LHCN-M2 (cell line): ENCODE results near the gene MKX. TPM values are rescaled to one million over a fixed set of nuclear protein-coding genes. Genes with fewer than 3 reads are reported as not detected.
"Not testable (repeated sequence)": the region's sequence is repeated elsewhere in the genome, so short reads cannot be mapped to it uniquely, and the experiment has no call there.

Experiments
- DNase-seq: peaks from one replicate; pipeline ENCODE4 v3.0.0-alpha.2; 2012; ENCODE audit warnings: low read depth
- total RNA-seq: library from RNA; depleted of rRNA; stranded (reverse); fragments of >200 nt; gene quantifications from 2 replicates; pipeline ENCODE4 v1.2.3, GENCODE V29; 2014

The MKX gene
- total RNA-seq, 1 experiment from 2014 or later: 0.11 TPM

DNA sequence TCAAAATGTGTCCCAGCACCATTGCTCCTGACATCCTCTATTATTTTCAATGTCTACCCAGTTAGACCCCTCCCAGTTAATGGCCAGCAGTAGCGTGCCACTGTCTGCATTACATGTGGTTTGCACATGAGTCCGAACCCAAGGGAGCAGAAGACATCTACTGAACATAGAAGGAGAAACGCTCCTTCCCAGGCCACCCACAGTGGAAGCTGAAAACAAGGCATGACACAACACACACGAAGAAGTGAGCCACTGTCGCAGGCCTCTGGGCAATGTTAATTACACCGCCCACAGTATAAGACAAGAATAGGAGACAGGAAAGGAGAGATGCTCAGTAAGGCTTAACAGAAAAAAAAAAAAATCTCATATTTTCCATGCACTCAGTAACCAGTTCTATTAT, 50.5 kb downstream of the MKX start:
- no peak for DNase-seq

- no peak for DNase-seq
These were observed 53.0 kb downstream of the MKX start for GRCh38 chr10:27692663-27693062.

GRCh38 chr10:27688991-27689390, 56.6 kb downstream of the MKX start:
- DNase-seq: no peak

- no peak for DNase-seq
These were observed 57.3 kb downstream of the MKX start for GRCh38 chr10:27688276-27688675.

DNA sequence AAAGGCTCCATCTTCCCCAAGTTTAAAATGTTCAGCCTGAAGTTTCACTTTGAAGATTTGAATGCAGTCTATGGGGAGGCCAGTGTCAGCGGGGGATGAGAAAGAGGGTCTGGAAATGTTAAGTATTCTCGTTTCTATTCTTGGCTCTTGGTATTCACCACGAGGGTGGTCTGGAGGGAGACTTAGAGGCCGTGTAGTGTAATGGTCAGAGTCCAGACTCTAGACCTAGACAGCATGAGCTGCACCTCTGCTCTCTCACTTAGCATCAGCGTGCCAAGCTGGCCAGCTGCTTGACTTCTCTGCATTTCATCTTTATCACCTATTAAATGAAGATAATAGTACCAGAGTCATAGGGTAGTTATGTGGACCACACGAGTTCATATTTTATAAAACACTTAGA, 57.9 kb downstream of the MKX start:
- no peak for DNase-seq

DNA sequence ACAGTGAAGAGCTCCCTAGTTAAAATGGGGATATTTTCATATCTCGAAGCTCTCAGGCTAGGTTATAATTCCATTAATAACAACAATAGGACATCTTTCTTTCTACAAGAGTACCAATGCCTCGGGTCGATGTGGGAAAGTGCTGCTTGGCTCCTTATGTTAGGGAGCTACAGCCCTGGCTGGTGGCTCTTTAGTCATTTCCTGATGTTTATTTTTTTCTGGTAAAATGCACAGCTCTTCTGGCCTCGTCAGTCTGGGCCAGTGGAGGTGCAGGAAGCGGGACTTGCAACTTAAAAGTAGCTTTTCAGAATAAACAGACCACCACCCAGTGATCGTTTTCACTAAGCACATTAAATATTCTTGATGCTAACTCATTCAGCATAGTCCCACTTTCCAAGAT, 58.3 kb downstream of the MKX start:
- no peak for DNase-seq

DNA sequence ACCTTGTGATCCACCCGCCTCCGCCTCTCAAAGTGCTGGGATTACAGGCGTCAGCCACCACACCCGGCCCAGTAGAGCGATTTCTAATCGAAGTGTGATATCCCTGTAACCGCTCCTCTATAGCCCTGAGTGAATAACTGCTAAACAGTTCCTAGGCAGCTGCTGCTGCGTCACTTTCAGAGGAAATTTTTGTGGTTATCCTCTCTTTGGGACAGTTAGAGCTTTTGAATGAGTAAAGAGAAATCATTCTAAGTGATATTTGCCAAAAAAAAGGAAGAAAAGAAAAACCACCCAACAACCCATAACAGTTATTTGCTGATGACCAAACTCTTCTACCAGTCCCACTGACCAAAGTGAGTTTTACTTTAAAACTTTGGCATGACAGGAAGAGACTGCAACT, 59.9 kb downstream of the MKX start:
- DNase-seq: peak; percentile 36

DNA sequence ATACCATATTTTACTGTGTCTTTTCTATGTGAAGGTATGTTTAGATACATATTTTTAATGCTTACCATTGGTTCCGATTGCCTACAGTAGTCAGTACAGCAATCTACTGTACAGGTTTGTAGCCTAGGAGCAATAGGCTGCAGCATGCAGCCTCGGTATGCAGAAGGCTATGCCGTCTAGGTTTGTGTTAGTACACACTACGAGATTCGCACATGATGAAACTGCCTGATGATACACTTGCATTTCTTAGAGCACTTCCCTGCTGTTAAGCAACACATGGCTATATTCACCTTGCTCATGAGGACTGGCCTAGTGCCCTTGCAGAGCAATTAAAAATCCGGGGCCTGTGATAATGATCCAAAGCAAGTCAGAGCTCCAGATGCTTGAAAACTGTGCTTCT, 62.4 kb downstream of the MKX start:
- DNase-seq: no peak

GRCh38 chr10:27681795-27682194, 63.8 kb downstream of the MKX start:
- not testable (repeated sequence) for DNase-seq

- DNase-seq: no peak
These were observed 64.7 kb downstream of the MKX start for GRCh38 chr10:27680691-27681605.

- DNase-seq: no peak
These were observed 65.5 kb downstream of the MKX start for GRCh38 chr10:27680006-27680557.

- no peak for DNase-seq
These were observed 66.2 kb downstream of the MKX start for GRCh38 chr10:27679369-27679912.

DNA sequence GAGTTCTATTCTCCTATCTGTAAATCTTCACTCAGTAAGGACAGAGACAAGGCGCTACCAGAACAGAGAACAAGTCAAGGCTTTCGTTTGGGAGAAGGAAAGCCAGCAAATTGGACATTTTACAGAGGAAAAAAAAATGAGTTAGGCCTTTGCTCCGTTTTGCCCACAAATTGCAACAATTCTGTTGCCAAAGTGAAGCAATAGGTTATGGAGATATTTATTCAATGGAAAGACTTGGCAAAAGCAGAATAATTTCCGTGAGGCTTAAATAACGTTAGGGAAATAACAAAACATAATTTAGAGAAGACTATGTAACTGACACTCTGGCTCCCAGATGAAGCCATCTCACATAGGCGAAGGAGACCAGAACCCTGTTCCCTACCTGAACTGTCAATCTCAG, 67.5 kb downstream of the MKX start:
- no peak for DNase-seq

DNA sequence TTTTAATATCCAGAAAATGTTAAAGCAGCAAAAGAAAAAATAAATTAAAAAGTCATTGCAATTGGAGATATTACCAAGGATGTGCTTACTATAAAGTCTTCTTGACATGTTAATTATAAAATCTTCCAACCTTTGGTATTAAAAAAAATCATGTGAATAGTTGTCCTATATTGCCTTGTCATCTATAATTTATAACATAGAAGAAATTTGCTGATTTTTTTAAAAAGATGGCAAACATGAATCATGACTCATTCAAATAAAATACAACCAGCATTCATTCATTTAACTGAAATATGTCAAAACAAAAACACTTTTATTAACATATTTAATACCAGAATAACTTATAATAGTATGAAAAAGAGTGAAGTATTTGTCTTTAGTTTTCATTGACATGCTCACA, 72.6 kb downstream of the MKX start:
- DNase-seq: no peak

DNA sequence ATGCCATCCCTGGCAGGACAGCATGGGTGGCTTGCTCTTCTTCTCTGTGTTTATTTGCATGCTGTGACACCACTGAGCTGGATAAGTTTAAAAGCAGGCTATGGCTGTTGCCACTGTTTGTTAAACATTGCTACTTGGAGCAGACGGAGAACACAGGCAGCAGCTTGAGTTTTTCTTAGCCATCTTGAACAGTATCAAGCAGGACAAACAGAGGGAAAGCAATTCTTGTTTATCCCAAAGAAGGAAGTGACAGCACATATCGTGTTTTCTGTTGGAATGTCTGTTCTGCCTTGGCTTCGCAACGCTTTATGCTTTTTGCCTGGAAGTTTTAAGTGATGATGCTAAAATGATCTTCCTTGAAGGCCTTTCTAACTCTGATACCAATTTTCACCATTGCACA, 73.8 kb downstream of the MKX start:
- DNase-seq: no peak

GRCh38 chr10:27664461-27664860, 81.2 kb downstream of the MKX start:
- no peak for DNase-seq

GRCh38 chr10:27663621-27664020, 82.0 kb downstream of the MKX start:
- no peak for DNase-seq

DNA sequence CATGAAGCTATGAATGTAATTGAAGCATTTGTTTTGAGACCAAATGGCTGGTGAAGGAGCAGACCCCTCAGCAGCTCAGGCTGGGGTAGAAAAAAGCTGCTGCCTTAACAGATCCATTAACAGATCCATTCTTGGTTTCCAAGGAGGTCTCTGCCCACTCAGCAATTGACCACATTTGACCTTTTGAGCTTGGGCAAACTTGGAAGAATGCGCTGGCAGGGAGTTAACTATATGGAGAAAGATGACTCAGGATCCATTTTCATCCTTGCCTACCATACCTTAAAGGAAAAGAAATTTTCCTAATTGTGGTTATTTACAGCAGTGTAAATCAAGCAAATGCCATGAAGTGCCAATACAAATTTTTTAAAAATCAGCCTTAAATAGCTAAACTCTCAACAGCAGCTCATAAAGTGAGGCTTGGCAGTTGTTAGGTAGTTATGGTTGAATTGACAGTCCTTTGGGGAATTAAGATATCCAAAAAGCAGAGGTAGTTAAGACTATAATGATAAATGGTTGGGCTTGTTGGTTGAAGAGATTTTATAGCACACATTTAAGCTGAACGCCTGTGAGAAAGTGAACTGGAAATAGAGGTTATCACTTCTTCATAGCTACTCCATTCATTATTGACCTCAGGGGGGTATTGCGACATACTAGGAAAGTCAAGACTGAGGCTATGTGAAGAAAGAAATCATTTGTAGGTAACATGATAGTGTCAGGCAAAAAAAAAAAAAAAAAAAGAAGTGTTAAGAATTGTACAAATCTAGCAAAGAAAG, 83.9 kb downstream of the MKX start:
- peak; percentile 61 for DNase-seq

- no peak for DNase-seq
These were observed 84.9 kb downstream of the MKX start for GRCh38 chr10:27660711-27661110.

DNA sequence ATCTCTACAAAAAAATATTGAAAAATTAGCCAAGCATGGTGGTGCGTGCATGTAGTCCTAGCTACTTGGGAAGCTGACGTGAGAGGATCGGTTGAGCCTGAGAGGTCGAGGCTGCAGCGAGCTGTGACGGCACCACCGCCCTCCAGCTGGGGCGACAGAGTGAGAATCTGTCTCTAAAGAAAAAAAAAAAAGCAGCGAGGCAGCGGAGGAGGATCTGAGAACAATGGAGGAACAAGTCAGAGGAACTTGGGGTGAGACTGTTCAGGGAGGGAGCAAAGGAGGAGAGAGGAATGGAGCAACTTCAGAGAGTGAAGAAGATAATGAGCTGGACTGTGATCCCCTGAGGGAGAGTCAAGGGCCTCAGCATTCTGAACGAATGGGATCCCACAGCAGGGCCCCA, 85.4 kb downstream of the MKX start:
- no peak for DNase-seq

- DNase-seq: peak; percentile 34
These were observed 85.8 kb downstream of the MKX start for GRCh38 chr10:27659786-27660185.

DNA sequence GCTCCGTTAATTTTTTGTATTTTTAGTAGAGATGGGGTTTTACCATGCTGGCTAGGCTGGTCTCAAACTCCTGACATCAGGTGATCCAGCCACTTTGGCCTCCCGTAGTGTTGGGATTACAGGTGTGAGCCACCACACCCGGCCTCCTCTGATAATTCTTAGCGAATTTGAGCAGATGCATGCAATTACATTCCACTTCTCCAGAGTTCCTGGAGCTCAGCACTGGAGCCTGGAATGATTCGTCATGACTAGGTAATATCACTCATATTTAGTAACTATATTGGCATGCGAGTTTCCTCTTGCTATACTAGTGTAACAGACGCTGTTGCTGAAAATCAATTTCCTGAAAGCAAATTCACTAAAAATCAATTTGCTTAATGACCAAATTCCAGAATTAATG, 86.8 kb downstream of the MKX start:
- DNase-seq: peak; percentile 48
